Skin epidermis (tissue), 12 donors: ENCODE measurements around the gene FAM98B.

Source experiments
- H3K27ac ChIP-seq, 21 experiments: fragments of 200-600 bp; sonication (generic) in 11 of 21; one replicate each; pipeline ENCODE4 v1.5.0; 2020; ENCODE audit warnings: mild to moderate bottlenecking in 3 of 21, inconsistent platforms in 2 of 21, moderate library complexity in 2 of 21
- H3K4me3 ChIP-seq, 7 experiments: fragments of 200-600 bp; sonication (generic) in 2 of 7; one replicate each; pipeline ENCODE4 v1.5.0; 2020; ENCODE audit warnings: inconsistent platforms in 2 of 7, mild to moderate bottlenecking in 2 of 7, moderate library complexity in 1 of 7

The FAM98B gene

GRCh38 chr15:38459480-38459879, 5.6 kb downstream of the FAM98B start:
- H3K4me3 ChIP-seq = no peak overlapping the region
- H3K27ac ChIP-seq = no peak overlapping the region

GRCh38 chr15:38460543-38460942, 6.6 kb downstream of the FAM98B start:
- Histone ChIP-seq H3K27ac (no peak overlapping the region), H3K4me3 (no peak overlapping the region)

- no peak overlapping the region for H3K4me3 ChIP-seq
- H3K27ac ChIP-seq = no peak overlapping the region
Observed at GRCh38 chr15:38461066-38461833, 7.3 kb downstream of the FAM98B start.

GRCh38 chr15:38463893-38464292, 10.0 kb downstream of the FAM98B start:
- H3K27ac ChIP-seq = no peak overlapping the region
- H3K4me3 ChIP-seq = no peak overlapping the region

- Histone ChIP-seq H3K4me3 (no peak overlapping the region), H3K27ac (no peak overlapping the region)
Observed at GRCh38 chr15:38464675-38465074, 10.7 kb downstream of the FAM98B start.

GRCh38 chr15:38470816-38471215, 16.9 kb downstream of the FAM98B start:
- no peak overlapping the region for H3K4me3 ChIP-seq
- H3K27ac ChIP-seq = no peak overlapping the region

GRCh38 chr15:38471974-38472373, 18.0 kb downstream of the FAM98B start:
- no peak overlapping the region for H3K27ac ChIP-seq
- no peak overlapping the region for H3K4me3 ChIP-seq

- H3K4me3 ChIP-seq = no peak overlapping the region
- peak overlapping the region in 2 of 21 experiments; percentile 12 to 14 for H3K27ac ChIP-seq
Observed at GRCh38 chr15:38474155-38474757, 20.3 kb downstream of the FAM98B start.

- Histone ChIP-seq H3K4me3 (no peak overlapping the region), H3K27ac (no peak overlapping the region)
Observed at GRCh38 chr15:38475361-38475760, 21.4 kb downstream of the FAM98B start.

GRCh38 chr15:38476120-38476519, 22.2 kb downstream of the FAM98B start:
- Histone ChIP-seq H3K27ac (no peak overlapping the region), H3K4me3 (no peak overlapping the region)

GRCh38 chr15:38477637-38478036, 23.7 kb downstream of the FAM98B start:
- H3K4me3 ChIP-seq = no peak overlapping the region
- H3K27ac ChIP-seq = no peak overlapping the region

GRCh38 chr15:38479266-38479665, 25.3 kb downstream of the FAM98B start:
- H3K4me3 ChIP-seq = no peak overlapping the region
- no peak overlapping the region for H3K27ac ChIP-seq

GRCh38 chr15:38479756-38480155, 25.8 kb downstream of the FAM98B start:
- H3K4me3 ChIP-seq = no peak overlapping the region
- H3K27ac ChIP-seq = no peak overlapping the region

GRCh38 chr15:38481113-38481512, 27.2 kb downstream of the FAM98B start:
- Histone ChIP-seq H3K4me3 (no peak overlapping the region), H3K27ac (no peak overlapping the region)

- no peak overlapping the region for H3K27ac ChIP-seq
Observed at GRCh38 chr15:38481761-38482160, 27.8 kb downstream of the FAM98B start.

GRCh38 chr15:38482572-38482971, 28.6 kb downstream of the FAM98B start:
- Histone ChIP-seq H3K4me3 (no peak overlapping the region), H3K27ac (no peak overlapping the region)

More at GRCh38 chr15:38481761-38482160, 27.8 kb downstream of the FAM98B start:
- H3K4me3 ChIP-seq = no peak overlapping the region

- Histone ChIP-seq H3K27ac (no peak overlapping the region), H3K4me3 (no peak overlapping the region)
Observed at GRCh38 chr15:38486936-38487335, 33.0 kb downstream of the FAM98B start.

GRCh38 chr15:38487378-38487777, 33.5 kb downstream of the FAM98B start:
- no peak overlapping the region for H3K4me3 ChIP-seq
- H3K27ac ChIP-seq = no peak overlapping the region

- Histone ChIP-seq H3K27ac (no peak overlapping the region), H3K4me3 (no peak overlapping the region)
Observed at GRCh38 chr15:38490242-38490922, 36.5 kb downstream of the FAM98B start.

GRCh38 chr15:38496151-38496550, 42.2 kb downstream of the FAM98B start:
- H3K4me3 ChIP-seq = no peak overlapping the region
- no peak overlapping the region for H3K27ac ChIP-seq

- H3K27ac ChIP-seq = no peak overlapping the region
- no peak overlapping the region for H3K4me3 ChIP-seq
Observed at GRCh38 chr15:38499651-38500050, 45.7 kb downstream of the FAM98B start.
